Adrenal gland (tissue), 12 donors: ENCODE results near the gene CUEDC1. TPM values are rescaled to one million over a fixed set of nuclear protein-coding genes. Genes with fewer than 3 reads are reported as not detected.

Experiments used
- DNase-seq, 7 donors: peaks; one replicate each; pipeline ENCODE4 v3.0.0-alpha.2; 2019 to 2020
- H3K27ac ChIP-seq, 5 donors: fragments of 200-600 bp; sonication (generic) in 4 of 5; 1 replicate in 3 of 5; 2 replicates in 2 of 5; pipeline versions ENCODE4 v1.5.1 to v1.8.0; 2016 to 2020; ENCODE audit warnings: mild to moderate bottlenecking in 1 of 5
- H3K27me3 ChIP-seq: fragments of 200-600 bp; 2 replicates; pipeline ENCODE4 v1.8.0; 2021
- H3K36me3 ChIP-seq, 2 donors: fragments of 200-600 bp; replicated peaks in 1 of 2; 1 replicate in 1 of 2; 2 replicates in 1 of 2; pipeline versions ENCODE4 v1.5.1 to v1.8.0; 2018 to 2022
- H3K4me1 ChIP-seq, 2 donors: fragments of 200-600 bp; replicated peaks in 1 of 2; 1 replicate in 1 of 2; 2 replicates in 1 of 2; pipeline versions ENCODE4 v1.5.1 to v1.8.0; 2018 to 2021
- H3K4me3 ChIP-seq, 4 donors: fragments of 200-600 bp; sonication (generic) in 3 of 4; one replicate each; pipeline ENCODE4 v1.5.1; 2016 to 2018
- H3K9me3 ChIP-seq, 3 donors: fragments of 200-600 bp; sonication (generic) in 1 of 3; replicated peaks in 1 of 3; 1 replicate in 2 of 3; 2 replicates in 1 of 3; pipeline versions ENCODE4 v1.5.1 to v1.8.0; 2016 to 2021
- POLR2A ChIP-seq, 2 donors: fragments of 450-650 bp; IDR thresholded peaks; one replicate each; pipeline ENCODE4 v1.6.1; 2017; ENCODE audit warnings: antibody characterized with exemption in 2 of 2, mild to moderate bottlenecking in 2 of 2, moderate library complexity in 1 of 2
- WGBS, 4 donors: extraction: QIAGEN DNeasy Blood & Tissue Kit in 2 of 4; methylation state at CpG; one replicate each; pipeline versions ENCODE4 v1.1.5 to v1.1.7; 2013 to 2017; 5-methylcytosine and 5-hydroxymethylcytosine counted together
- intact Hi-C, 2 donors: fragments of 100-400 bp; cut with DNase I; formaldehyde crosslinking; loops; one replicate each; pipeline versions ENCODE4 v1.14.1 to v1.15.0; 2022 to 2023
- polyA plus RNA-seq, 3 donors: library from polyadenylated mRNA; stranded (reverse); fragments of 200-250 nt in 2 of 3; fragments of 350-450 nt in 1 of 3; fragmentation: Illumina TruSeq in 1 of 3; extraction: RNeasy Lipid Tissue Mini Kit (QIAGEN cat#74804) in 1 of 3; gene quantifications; one replicate each; pipeline ENCODE4 v1.2.3, GENCODE V29; 2013 to 2014
- total RNA-seq, 9 donors: library from RNA; depleted of rRNA in 4 of 9; stranded (reverse); fragments of >200 nt in 4 of 9; fragments of 120-200 nt in 1 of 9; fragmentation: NEBNext Ultra II Directional in 1 of 9; extraction: Animal tissue kit (Norgen Biotek cat#: 25700) in 1 of 9; gene quantifications; one replicate each; pipeline versions ENCODE4 v1.1.0 to v1.2.4, GENCODE V29; 2013 to 2023
- TF ChIP-seq, protein P1 (sequence below), 6 experiments: fragments of 450-650 bp in 4 of 6; fragments of 200-600 bp in 2 of 6; sonication (generic) in 1 of 6; IDR thresholded peaks; 1 replicate in 5 of 6; 2 replicates in 1 of 6; pipeline versions ENCODE4 v1.5.1 to v1.8.0; 2016 to 2021; ENCODE audit warnings: antibody characterized with exemption in 6 of 6, mild to moderate bottlenecking in 2 of 6, moderate library complexity in 1 of 6
- donor health status: healthy with polysubstance abuse.
- donor health status: Bipolar disorder and iron deficiency.
- donor health status: DM: yes; HTN: yes; CAD: no.
- donor health status: DM: no; HTN: no; CAD: no.
- donor health status: DM: no; HTN: no; CAD: no.
- donor health status: DM: yes; HTN: yes; CAD: no.

CUEDC1 gene
- total and polyA plus RNA-seq, 12 donors, result 9.4 to 47.3 (median 39.0) TPM

DNA sequence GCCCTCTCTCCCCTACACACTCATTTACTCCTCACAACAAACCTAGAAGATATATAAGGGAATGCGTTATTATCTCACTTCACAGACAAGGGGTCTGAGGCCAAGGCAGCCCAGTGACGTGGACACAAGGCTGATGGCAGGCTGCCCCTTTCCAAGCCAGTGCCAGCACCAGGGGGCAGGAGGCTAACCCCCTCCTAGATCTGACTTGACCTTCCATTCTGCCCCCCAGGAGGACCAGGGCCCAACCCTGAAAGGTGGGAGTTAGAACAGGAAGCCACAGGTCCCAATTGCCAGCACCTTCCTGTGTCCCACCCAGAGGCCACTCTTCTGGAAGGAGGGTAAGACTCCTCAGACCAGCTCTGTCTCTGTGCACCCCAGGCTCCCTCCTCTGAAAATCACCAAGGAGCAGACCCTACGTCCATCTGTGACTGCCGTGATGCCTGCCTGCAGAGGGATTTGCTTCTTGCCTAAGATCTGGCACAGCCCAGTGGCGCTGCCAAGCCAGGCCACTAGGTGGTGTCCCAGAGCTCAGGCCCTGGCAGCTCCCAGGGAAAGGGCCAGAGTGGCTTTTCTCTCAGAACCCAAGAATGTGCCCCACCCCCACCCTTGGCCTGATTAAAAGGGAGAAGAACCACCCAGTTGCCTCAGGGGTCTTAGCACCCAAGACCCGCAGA is 62.9 kb downstream of the CUEDC1 start:
- no peaks in the 10 kb centered on the region for H3K9me3 ChIP-seq
- 26 to 31% (median 29%) methylated on average over 3 to 6 of the region's 6 CpGs for WGBS, 4 donors
- no peaks in the 10 kb centered on the region for H3K36me3 ChIP-seq
- H3K4me3 ChIP-seq, result no peak overlapping the region
- peak; percentile 87 to 97 (median 94) for DNase-seq
- peaks cover 62 to 76% of the 10 kb centered on the region in 2 donors for H3K4me1 ChIP-seq
- TF ChIP-seq POLR2A (IDR thresholded peaks at IDR 0.05), result no peak
- TF ChIP-seq, protein P1, sequence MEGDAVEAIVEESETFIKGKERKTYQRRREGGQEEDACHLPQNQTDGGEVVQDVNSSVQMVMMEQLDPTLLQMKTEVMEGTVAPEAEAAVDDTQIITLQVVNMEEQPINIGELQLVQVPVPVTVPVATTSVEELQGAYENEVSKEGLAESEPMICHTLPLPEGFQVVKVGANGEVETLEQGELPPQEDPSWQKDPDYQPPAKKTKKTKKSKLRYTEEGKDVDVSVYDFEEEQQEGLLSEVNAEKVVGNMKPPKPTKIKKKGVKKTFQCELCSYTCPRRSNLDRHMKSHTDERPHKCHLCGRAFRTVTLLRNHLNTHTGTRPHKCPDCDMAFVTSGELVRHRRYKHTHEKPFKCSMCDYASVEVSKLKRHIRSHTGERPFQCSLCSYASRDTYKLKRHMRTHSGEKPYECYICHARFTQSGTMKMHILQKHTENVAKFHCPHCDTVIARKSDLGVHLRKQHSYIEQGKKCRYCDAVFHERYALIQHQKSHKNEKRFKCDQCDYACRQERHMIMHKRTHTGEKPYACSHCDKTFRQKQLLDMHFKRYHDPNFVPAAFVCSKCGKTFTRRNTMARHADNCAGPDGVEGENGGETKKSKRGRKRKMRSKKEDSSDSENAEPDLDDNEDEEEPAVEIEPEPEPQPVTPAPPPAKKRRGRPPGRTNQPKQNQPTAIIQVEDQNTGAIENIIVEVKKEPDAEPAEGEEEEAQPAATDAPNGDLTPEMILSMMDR (IDR thresholded peaks at IDR 0.05), result peak; percentile 98 to 99 (median 98)
- intact Hi-C loops, result no loop called here
- peak overlapping the region; percentile 93 to 99 (median 99) for H3K27ac ChIP-seq
- H3K27me3 ChIP-seq, result no peaks in the 10 kb centered on the region

DNA sequence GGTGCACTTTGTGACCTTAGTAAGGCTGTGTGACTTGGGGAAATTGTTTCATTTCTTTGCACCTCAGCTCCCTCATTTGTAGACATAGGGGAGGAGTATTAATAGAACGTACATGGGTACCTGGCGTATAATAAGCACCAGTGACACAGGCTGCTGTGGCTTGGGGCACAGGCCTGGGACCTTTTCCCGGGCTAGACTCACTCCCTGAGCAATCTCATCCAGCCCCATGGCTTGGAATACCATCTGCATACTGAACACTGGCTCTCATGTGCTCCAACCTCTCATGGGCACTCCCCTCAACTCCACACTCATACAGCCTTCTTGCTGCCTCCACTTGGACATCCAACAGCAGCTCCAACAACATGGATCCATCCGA is 64.4 kb downstream of the CUEDC1 start:
- 60 to 78% (median 64%) methylated on average over 4 of the region's 4 CpGs for WGBS, 4 donors
- H3K27me3 ChIP-seq, result no peaks in the 10 kb centered on the region
- TF ChIP-seq, protein P1 (IDR thresholded peaks at IDR 0.05), result no peak
- TF ChIP-seq POLR2A (IDR thresholded peaks at IDR 0.05), result peak in 1 of 2 donors; percentile 54
- no peaks in the 10 kb centered on the region for H3K9me3 ChIP-seq
- H3K4me3 ChIP-seq, result no peak overlapping the region
- intact Hi-C loops, result no loop called here
- peak in 3 of 7 donors; percentile 54 to 76 (median 61) for DNase-seq
- peak overlapping the region; percentile 65 to 99 (median 96) for H3K27ac ChIP-seq
- no peaks in the 10 kb centered on the region for H3K36me3 ChIP-seq
- H3K4me1 ChIP-seq, result peaks cover 62 to 76% of the 10 kb centered on the region in 2 donors

DNA sequence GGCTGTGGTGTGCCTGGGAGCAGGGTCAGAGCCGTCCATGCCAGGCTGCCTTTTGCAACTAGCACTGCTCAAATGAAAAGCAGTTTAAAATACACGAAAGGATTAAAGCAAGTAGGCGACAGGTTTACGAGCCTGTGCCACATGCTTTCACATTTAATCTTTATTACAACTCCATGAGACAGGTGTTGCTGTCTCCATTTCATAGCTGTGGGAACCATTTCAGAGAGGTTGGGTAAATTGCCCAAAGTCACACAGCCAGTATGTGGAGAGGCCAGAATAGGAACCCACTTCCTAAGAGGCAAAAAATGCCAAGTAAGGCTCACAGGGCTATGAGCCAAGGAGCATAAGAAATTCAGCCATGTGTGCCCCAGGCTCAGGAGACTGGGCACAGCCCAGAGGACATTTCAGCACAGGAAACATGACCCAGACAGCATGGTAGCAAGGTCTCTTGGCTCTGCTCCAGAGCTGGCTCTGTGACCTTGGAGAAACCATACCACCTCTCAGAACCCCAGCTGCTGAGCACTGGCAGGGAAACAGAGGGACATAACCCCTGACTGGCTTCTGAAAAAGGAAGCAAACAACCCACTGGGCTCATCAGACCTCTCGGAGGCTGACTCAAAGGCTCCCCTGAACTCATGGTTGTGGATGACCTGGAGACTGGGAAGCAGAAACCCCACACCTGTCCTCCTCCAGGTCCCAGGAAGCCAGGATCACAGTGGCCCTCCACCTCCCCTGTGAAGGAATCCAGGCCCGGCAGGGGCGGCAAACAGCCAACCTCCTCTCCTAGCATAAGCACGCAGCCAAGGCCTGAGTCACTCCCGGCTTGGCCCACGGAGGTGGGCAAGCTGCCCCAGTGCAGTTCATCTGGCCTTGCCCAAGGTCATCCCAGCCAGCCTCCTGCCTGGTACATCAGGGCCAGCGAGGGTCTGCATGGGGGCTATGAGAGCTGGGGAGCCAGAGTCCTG is 65.0 kb downstream of the CUEDC1 start:
- intact Hi-C loops, result no loop called here
- peaks cover 0 to 5% of the 10 kb centered on the region in 2 donors for H3K36me3 ChIP-seq
- 41 to 61% (median 43%) methylated on average over 4 to 11 of the region's 11 CpGs for WGBS, 4 donors
- no peaks in the 10 kb centered on the region for H3K9me3 ChIP-seq
- no peak overlapping the region for H3K4me3 ChIP-seq
- peak in 1 of 2 donors; percentile 8 for TF ChIP-seq POLR2A (IDR thresholded peaks at IDR 0.05)
- TF ChIP-seq, protein P1 (IDR thresholded peaks at IDR 0.05), result peak in 3 of 6 experiments; percentile 16 to 44 (median 44)
- H3K27me3 ChIP-seq, result no peaks in the 10 kb centered on the region
- peak; percentile 92 to 98 (median 95) for DNase-seq
- peaks cover 58 to 69% of the 10 kb centered on the region in 2 donors for H3K4me1 ChIP-seq
- H3K27ac ChIP-seq, result peak overlapping the region; percentile 65 to 99 (median 96)

DNA sequence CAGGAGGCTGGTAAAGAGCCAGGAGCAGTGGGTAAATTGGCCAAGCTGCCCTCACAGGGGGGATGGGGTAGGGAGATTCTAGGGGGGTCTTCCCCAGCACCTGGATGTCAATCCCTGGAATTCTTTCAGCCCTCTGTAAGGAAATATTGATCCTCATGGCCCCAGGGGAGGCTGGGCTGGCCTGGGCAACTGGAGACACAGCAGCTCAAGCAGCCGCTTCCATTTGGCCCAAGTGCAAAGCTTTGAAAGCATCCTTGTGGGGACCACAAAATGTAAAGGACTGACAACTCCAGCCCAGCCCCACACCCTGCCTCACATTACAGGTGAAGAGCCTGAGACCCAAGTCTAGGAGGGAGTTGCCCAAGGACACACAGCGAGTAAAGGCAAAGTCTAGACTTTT is 66.0 kb downstream of the CUEDC1 start:
- H3K36me3 ChIP-seq, result peaks cover 0 to 14% of the 10 kb centered on the region in 2 donors
- no peak overlapping the region for H3K4me3 ChIP-seq
- H3K4me1 ChIP-seq, result peaks cover 53 to 60% of the 10 kb centered on the region in 2 donors
- H3K9me3 ChIP-seq, result no peaks in the 10 kb centered on the region
- WGBS, 4 donors, result 86 to 96% (median 89%) methylated on average over 2 of the region's 2 CpGs
- intact Hi-C loops, result no loop called here
- peak overlapping the region; percentile 6 to 99 (median 96) for H3K27ac ChIP-seq
- TF ChIP-seq POLR2A (IDR thresholded peaks at IDR 0.05), result no peak
- TF ChIP-seq, protein P1 (IDR thresholded peaks at IDR 0.05), result no peak
- no peaks in the 10 kb centered on the region for H3K27me3 ChIP-seq
- DNase-seq, result no peak
